GM04504 (cell line): ENCODE results near the gene OR7A17.

Experiments
- DNase-seq: peaks from one replicate; pipeline ENCODE4 v3.0.0-alpha.2; 2012; ENCODE audit warnings: low read depth

The OR7A17 gene

DNA sequence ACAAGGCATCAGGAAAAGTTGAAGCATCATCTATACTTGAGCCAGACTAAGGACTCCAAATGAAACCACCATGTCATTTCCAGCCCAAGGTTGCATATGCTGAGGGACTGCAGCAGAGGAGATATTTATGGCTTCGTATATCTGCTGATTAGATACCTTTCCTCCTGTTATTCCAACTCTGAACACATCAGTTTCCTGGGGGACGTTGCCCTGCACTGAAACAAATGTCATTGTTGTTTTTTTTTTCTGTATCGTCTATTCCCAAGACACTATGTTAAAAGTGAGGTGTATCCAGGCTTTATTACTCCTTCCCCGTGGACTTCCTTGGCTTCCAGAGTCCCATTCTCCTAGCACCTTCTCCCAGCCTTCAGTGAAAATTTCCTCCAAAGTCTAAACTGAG lies at the start of gene OR7A17:
Gene OR7A17 (minus strand): TSS at position 101 of the 400 bp plus-strand sequence. CDS start 4,777 bp downstream, outside the sequence.
- no peak for DNase-seq

DNA sequence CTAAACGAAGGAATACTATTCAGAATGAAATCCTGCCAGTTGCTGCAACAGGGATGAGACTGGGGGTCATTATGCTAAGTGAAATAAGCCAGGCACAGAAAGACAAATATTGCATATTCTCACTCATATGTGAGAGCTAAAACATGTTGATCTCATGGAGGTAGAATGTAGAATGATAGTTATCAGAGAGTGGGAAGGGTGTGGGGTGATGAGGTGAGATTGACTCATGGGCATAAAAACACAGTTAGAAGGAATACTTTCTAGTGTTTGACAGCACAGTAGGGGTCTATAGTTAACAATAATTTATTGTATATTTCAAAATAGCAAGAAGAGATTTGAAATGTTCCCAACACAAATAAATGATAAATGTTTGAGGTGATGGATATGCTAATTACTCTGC lies 47.6 kb upstream of the OR7A17 start:
- no peak for DNase-seq

DNA sequence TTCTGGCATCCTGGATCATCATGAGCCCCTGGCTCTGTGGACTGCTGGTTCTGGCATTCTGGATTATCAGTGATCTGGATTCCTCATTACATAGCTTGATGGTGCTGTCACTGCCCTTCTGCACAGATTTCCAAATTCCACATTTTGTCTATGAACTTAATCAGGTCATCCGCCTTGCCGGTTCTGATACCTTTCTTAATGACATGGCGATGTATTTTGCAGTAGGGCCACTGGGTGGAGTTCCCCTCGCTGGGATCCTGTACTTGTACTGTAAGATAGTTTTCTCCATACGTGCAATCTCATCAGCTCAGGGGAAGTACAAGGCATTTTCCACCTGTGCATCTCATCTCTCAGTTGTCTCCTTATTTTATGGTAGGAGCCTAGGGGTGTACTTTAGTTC lies 30.9 kb upstream of the OR7A17 start:
- DNase-seq: no peak

DNA sequence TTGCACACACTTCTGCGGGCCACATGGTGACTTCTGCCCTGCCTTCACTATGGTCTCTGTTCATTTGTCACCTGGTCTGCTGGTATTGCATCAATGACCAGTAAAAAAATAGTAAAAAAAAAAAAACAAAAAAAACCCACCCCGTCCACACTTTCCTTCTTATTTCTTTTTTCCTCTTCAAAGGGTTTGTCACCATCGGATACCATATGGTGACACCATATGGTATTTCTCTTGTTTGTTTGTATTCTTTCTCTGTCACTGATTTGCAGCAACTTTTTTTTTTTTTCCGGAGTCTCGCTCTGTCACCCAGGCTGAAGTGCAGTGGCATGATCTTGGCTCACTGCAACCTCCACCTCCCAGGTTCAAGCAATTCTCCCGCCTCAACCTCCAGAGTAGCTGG lies 29.2 kb upstream of the OR7A17 start:
- no peak for DNase-seq

DNA sequence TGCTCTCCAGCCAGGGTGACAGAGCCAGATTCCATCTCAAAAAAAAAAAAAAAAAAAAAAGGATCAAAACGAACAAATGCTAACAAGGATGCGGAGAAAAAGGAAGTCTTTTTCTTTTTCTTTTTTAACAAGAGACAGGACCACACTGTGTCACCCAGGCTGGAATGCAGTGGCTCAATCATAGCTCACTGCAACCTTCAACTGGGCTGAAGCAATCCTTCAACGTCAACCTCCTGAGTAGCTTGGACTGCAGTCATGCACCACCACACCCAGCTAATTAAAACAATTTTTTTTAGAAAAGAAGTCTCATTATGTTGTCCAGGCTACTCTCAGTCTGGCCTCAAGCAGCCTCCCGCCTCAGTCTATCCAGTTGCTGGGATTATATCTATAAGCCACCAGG lies 20.8 kb upstream of the OR7A17 start:
- DNase-seq: no peak

DNA sequence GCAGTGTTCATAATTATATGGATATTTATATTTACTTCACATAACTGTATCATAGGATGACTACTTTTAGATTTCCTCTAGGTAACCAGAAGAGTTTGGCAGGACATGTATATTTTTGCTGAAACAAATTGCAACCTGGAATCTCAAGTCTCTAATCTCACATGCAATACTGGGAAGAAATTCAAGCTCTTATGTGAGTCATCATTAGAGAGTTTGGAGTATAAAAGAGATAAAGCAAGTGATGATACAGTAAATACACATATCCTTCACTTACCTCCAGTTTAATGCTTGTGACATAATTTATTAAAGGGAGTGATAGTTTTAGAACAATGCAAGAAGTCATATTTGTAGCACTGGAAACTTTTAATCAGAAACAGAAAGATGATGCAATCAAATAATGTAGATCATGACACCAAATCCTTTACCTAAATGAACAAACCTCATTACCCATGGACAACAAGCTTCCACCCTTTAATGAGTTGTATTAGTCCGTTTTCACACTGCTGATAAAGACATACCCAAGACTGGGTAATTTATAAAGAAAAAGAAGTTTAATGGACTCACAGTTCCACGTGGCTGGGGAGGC lies 15.8 kb upstream of the OR7A17 start:
- no peak for DNase-seq

DNA sequence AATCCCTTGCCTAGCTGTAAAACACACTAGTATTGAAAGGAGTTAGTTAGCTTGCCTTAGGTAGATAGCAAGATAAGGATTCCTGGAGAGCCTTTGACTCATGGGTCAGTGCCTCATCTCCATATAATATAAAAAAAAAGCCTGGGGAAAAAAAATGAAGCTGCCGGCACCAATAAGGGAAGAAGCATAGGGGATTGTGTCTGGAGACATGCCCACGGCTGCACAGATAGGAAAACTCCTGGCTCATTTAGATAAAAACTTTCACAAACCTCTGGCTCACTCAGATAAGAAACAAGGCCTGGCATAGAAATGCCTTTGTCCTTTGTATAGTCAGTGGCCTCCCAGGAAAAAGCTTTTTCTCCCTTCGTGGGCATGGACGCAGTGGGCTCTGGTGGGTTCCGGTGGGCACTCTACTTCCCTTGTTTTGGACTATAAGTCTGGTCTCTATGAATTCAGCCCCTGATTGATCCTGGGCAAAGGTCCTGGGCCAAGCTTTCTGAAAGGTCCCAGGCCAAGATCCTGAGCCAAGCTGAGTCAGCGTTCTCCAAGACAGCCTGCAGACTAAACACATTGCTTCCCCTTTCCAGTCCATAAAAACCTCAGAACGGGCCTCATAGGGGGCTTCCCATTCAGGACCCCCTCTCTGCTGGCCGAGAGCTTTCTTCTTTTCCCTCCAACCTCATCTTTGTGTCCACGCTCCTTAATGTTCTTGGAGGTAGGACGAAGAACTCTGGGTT lies 4.9 kb upstream of the OR7A17 start:
- no peak for DNase-seq

DNA sequence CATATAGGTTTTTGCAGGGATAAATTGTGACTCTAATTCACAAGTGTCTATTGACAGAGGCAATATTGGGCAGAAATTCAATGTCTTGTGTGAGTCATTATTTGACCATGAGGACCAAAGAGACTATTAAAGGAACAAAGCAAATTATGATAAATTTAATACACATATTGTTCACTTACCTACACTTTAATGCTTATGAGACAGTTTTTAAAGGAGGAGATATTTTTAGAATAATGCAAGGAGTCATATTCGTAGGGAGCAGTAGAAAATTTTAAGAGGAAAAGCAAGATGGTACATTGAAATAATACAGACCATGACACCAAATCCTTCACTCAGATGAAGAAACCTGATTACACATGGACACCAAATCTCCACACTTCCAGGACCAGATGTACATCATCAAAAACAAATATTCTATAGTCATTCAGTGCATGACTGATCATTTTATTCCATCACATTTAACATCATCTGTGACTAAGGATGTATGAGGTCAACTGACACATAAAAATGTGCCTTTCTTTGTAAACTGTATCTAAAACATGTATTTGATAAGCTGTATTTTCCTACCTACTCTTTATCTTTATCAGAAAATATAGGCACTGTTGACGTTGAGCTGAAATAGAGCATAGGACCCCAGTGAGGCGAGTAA lies 4.2 kb upstream of the OR7A17 start:
- no peak for DNase-seq

DNA sequence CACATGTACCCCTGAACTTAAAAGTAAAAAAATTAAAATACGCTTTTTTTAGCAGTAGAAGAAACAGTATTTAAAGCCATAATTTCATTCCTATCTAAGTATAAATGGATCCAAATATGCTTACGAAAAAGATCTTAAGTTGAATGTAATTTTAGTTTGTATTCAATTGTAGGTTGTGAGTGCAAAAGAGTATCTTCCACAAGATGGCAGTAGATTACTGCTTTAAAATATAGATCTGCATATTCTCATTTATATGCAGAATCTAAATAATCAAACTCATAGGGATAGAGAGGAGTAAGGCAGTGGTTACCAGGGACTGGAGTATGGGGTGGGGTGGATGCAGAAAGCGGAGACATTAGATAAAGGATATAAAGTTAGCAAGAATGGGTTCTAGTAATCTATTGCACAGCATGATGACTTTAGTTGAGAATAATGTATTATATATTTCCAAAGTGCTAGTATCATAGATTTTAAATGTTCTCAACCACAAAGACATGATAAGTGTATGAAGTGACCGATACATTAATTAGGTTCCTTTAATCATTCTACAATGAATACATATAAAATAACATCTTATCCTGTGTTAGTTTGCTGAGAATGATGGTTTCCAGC lies 14.2 kb downstream of the OR7A17 start:
- no peak for DNase-seq

DNA sequence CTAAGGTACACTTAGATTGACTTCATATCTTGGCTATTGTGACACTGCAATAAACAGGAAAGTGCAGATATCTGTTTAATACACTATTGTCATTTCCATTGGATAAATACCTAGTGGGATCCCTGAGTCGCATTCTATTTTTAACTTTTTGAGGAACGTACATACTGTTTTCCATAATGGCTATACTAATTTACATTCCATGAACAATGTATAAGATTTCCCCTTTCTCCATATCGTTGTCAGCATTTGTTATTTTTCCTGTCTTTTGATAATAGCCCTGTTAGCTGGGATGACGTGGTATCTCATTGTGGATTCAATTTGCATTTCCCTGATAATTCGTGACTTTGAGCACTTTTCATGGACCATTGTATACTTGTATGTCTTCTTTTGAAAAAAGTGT lies 17.4 kb downstream of the OR7A17 start:
- no peak for DNase-seq

DNA sequence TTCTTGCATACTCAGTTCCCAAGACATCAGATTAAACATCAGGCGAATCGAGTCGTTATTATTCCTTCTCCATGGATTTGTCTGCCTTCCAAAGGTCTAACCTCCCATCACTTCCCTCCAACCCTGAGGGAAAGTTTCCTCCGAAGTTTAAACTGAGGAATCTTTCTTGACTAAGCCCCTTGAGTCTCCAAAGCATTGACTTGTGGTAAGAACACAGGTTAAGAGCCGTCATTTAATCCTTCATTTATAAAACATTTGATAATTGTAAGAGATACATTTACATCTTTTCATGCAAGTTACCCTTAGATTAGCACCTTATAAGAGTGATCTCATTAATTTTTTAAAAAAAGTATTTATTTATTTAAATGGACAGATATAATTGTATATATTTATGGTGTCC lies 37.1 kb downstream of the OR7A17 start, which contains the start of gene OR7A10:
Gene OR7A10 (minus strand): TSS at position 101 of the 400 bp plus-strand sequence. CDS start 7,045 bp downstream, outside the sequence.
- no peak for DNase-seq

DNA sequence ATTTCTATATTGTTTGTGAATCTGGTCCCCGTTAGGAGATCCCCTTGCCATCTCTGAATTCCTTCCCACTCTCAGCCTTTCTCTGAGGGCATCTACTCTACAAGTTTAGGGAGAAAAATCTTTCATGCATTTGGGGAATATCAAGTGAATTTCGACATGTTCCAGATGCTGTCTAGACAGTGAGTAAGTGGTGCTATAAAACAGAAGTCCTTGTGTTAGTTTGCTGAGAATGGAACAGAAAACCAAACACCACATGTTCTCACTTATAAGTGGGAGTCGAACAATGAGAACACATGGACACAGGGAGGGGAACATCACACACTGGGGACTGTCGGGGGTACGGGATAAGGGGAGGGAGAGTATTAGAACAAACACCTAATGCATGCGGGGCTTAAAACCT lies 42.4 kb downstream of the OR7A17 start:
- no peak for DNase-seq

DNA sequence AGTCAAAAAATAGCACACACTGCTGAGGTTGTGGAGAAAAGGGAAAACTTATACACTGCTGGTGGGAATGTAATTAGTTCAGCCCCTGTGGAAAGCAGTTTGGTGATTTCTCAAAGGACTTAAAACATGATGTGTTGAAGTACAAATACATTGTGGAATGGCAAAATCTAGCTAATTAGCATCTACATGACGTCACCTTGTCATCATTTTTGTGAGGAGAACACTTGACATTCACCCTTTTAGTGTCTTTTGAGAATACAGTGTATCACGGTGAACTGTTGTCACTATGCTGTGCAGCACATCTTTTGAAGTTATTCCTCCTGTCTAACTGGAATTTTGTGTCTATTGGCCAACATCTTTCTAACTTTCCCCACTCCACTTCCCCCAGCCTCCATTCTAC lies 42.8 kb downstream of the OR7A17 start:
- DNase-seq: no peak

DNA sequence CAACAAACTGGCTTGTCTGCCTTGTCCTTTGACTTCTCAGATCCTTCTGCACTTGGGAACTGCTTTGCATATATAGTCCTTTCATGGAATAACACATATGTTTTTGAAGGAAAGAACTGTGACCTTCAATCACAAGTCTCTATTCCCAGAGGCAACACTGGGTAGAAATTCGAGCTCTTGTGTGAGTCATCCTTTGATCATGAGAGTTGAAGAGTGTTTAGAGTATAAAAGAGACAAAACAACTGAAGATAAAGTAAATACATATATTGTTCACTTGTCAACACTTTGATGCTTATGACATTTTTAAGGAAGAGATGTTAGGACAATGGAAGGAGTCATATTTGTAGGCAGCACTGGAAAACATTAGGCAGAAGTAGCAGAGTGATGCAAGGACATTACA lies 45.7 kb downstream of the OR7A17 start:
- DNase-seq: no peak

DNA sequence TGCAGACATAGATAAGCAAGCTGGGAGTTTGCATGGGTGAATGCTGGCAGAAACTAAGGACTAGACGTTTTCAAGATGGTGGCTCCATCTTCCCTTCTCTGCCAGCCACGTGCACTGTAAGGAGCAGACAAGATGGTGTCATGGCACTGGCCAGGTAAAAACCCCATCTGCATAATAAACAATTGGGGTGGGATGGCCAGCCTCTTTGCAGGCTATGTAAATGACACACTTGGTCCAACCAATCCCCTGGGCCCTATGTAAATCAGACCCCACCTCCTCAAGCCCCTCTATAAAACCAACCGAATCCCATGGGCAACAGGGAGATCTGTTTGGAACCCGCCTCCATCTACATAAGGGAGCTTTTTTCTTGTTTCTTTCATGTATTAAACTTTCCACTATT lies 48.5 kb downstream of the OR7A17 start:
- DNase-seq: no peak

DNA sequence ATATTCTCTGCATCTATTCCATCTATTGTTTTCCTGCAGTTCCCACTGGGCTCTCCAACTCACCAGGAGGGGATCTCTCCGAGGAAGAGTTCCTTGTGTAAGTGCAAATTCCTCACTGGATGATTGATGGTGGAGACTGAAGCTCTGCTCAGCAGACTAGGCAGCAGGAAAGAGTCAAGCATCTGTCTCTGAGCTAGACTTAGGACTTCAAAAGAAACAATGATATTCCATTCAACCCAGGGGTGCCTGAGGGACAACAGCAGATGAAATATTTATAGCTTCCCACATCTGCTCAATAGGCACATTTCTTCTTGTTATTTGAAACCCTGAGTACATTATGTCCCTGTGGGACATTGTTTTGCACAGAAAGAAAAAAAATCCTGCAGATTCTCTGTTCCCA lies 50.9 kb downstream of the OR7A17 start, which contains the start of the genes OR7A5 and OR7C1:
Gene OR7A5 (minus strand): TSS at position 175 of the 400 bp plus-strand sequence. CDS start 6,944 bp downstream, outside the sequence.
Gene OR7C1 (minus strand): TSS at position 175 of the 400 bp plus-strand sequence. CDS start 35,049 bp downstream, outside the sequence.
- DNase-seq: no peak

DNA sequence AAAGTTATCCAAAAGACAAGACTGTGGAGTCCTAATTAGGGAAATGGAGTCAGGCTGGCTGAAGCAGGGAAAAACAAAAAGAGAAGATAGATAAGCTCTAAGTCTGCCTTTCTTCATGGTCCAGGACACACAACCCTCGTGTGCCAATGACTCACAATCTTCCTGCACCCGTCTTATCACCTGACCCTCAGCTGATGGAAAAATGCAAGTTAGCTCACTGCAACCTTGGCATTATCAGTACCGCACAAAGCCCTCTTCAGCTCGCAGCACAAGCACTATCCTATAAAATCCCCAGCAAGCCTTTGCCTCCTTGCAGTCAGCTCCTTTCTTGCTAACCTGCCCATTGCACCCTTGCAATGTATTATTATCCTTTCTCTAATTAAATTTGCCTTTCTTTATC lies 55.2 kb downstream of the OR7A17 start:
- DNase-seq: no peak
